MCF 10A (cell line): ENCODE data around the gene MTUS2. TPM values are rescaled to one million over a fixed set of nuclear protein-coding genes. Genes with fewer than 3 reads are reported as not detected.

Source experiments
- BruUV-seq: library from RNA; stranded (reverse); fragments of 400-500 nt; replicated peaks from 2 replicates; lab custom pipeline; 2021; lab: Mats Ljungman, UMichigan
- CTCF ChIA-PET: fragments of 300-600 bp; sonication (Branson Sonifier 250); formaldehyde crosslinking; extraction: SDS; loops from one replicate; lab custom pipeline; 2021; ENCODE audit warnings: antibody characterized with exemption, inconsistent platforms; lab: Yijun Ruan, JAX
- POLR2A ChIA-PET: fragments of 300-600, 350-650 bp; sonication (Branson Sonifier 250); formaldehyde crosslinking; extraction: SDS; loops from one replicate; lab custom pipeline; 2020; ENCODE audit warnings: antibody characterized with exemption, inconsistent platforms; lab: Yijun Ruan, JAX
- DNase-seq: peaks from one replicate; pipeline ENCODE4 v3.0.0-alpha.2; 2018; ENCODE audit not compliant: unreplicated experiment
- H3K27ac Mint-ChIP-seq: one replicate; pipeline ENCODE4 v1.8.0; 2022; ENCODE audit warnings: mild to moderate bottlenecking, low read depth, mixed read lengths; ENCODE audit not compliant: unreplicated experiment
- H3K27me3 Mint-ChIP-seq: one replicate; pipeline ENCODE4 v1.8.0; 2022; ENCODE audit warnings: mixed read lengths; ENCODE audit not compliant: insufficient read depth, unreplicated experiment
- H3K36me3 Mint-ChIP-seq: one replicate; pipeline ENCODE4 v1.8.0; 2022; ENCODE audit warnings: mild to moderate bottlenecking, moderate library complexity, mixed read lengths; ENCODE audit not compliant: insufficient read depth, unreplicated experiment
- H3K4me1 Mint-ChIP-seq: one replicate; pipeline ENCODE4 v1.8.0; 2022; ENCODE audit warnings: mixed read lengths; ENCODE audit not compliant: insufficient read depth, unreplicated experiment
- H3K4me3 Mint-ChIP-seq: one replicate; pipeline ENCODE4 v1.8.0; 2022; ENCODE audit warnings: mild to moderate bottlenecking, moderate library complexity, mixed read lengths; ENCODE audit not compliant: unreplicated experiment
- H3K9me3 Mint-ChIP-seq: one replicate; pipeline ENCODE4 v1.8.0; 2022; ENCODE audit warnings: mixed read lengths; ENCODE audit not compliant: unreplicated experiment
- intact Hi-C: fragments of 100-400 bp; cut with micrococcal nuclease; formaldehyde crosslinking; loops from 2 replicates; pipeline ENCODE4 v1.14.1; 2022
- total RNA-seq: library from RNA; stranded (reverse); gene quantifications from 2 replicates; pipeline ENCODE4 v1.2.3, GENCODE V29; 2022
- TF ChIP-seq, protein P1 (sequence below): fragments of 200-600 bp; IDR thresholded peaks from one replicate; pipeline ENCODE4 v1.8.0; 2022; ENCODE audit warnings: antibody characterized with exemption, mild to moderate bottlenecking; ENCODE audit not compliant: unreplicated experiment

The MTUS2 gene
- total RNA-seq, 1 experiment from 2014 or later, result not detected

- Mint-ChIP-seq H3K27me3 (no peaks in the 10 kb centered on the region), H3K27ac (no peak overlapping the region), H3K36me3 (peaks cover 6% of the 10 kb centered on the region), H3K4me1 (no peaks in the 10 kb centered on the region), H3K4me3 (no peak overlapping the region), H3K9me3 (no peaks in the 10 kb centered on the region)
- no TSS peak for BruUV-seq
- CTCF ChIA-PET, result interaction anchor here (0.8 to 2.1 kb wide), 6 partner anchors 204 to 630 kb away, joined by 3 to 6 read pairs (median 4); no protein-coding TSS in a partner anchor
- intact Hi-C loops, result no loop called here
- POLR2A ChIA-PET, result interaction anchor here (1.1 kb wide), 1 partner anchor 200 kb away, joined by 3 read pairs; no protein-coding TSS in a partner anchor
- no peak for DNase-seq
- TF ChIP-seq, protein P1, sequence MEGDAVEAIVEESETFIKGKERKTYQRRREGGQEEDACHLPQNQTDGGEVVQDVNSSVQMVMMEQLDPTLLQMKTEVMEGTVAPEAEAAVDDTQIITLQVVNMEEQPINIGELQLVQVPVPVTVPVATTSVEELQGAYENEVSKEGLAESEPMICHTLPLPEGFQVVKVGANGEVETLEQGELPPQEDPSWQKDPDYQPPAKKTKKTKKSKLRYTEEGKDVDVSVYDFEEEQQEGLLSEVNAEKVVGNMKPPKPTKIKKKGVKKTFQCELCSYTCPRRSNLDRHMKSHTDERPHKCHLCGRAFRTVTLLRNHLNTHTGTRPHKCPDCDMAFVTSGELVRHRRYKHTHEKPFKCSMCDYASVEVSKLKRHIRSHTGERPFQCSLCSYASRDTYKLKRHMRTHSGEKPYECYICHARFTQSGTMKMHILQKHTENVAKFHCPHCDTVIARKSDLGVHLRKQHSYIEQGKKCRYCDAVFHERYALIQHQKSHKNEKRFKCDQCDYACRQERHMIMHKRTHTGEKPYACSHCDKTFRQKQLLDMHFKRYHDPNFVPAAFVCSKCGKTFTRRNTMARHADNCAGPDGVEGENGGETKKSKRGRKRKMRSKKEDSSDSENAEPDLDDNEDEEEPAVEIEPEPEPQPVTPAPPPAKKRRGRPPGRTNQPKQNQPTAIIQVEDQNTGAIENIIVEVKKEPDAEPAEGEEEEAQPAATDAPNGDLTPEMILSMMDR, result no peak
Observed at GRCh38 chr13:29502391-29503008, 682.4 kb downstream of the MTUS2 start.

GRCh38 chr13:29503041-29503837, 683.1 kb downstream of the MTUS2 start:
- H3K4me1 Mint-ChIP-seq, result no peaks in the 10 kb centered on the region
- no peak for DNase-seq
- ChIA-PET CTCF (interaction anchor here (0.7 to 2.1 kb wide), 5 partner anchors 201 to 629 kb away, joined by 3 to 6 read pairs (median 3); no protein-coding TSS in a partner anchor), POLR2A (interaction anchor here (0.5 to 1.1 kb wide), 2 partner anchors 199 to 207 kb away, joined by 3 read pairs; no protein-coding TSS in a partner anchor)
- H3K27ac Mint-ChIP-seq, result no peak overlapping the region
- no TSS peak for BruUV-seq
- TF ChIP-seq, protein P1, result no peak
- H3K27me3 Mint-ChIP-seq, result no peaks in the 10 kb centered on the region
- H3K36me3 Mint-ChIP-seq, result peaks cover 8% of the 10 kb centered on the region
- intact Hi-C loops, result no loop called here
- H3K4me3 Mint-ChIP-seq, result no peak overlapping the region
- H3K9me3 Mint-ChIP-seq, result no peaks in the 10 kb centered on the region

- CTCF ChIA-PET, result interaction anchor here (0.7 to 5.9 kb wide), 2 partner anchors 64 to 203 kb away, joined by 3 to 127 read pairs; no protein-coding TSS in a partner anchor
- Mint-ChIP-seq H3K27me3 (no peaks in the 10 kb centered on the region), H3K9me3 (no peaks in the 10 kb centered on the region), H3K36me3 (peaks cover 15% of the 10 kb centered on the region), H3K4me1 (no peaks in the 10 kb centered on the region), H3K27ac (no peak overlapping the region), H3K4me3 (no peak overlapping the region)
- POLR2A ChIA-PET, result interaction anchor here (0.6 to 0.7 kb wide), 2 partner anchors 69 kb away, joined by 3 read pairs; no protein-coding TSS in a partner anchor
- no TSS peak for BruUV-seq
- DNase-seq, result no peak
- intact Hi-C loops, result no loop called here
- TF ChIP-seq, protein P1, result no peak
Observed at GRCh38 chr13:29504691-29505090, 684.6 kb downstream of the MTUS2 start.

DNA sequence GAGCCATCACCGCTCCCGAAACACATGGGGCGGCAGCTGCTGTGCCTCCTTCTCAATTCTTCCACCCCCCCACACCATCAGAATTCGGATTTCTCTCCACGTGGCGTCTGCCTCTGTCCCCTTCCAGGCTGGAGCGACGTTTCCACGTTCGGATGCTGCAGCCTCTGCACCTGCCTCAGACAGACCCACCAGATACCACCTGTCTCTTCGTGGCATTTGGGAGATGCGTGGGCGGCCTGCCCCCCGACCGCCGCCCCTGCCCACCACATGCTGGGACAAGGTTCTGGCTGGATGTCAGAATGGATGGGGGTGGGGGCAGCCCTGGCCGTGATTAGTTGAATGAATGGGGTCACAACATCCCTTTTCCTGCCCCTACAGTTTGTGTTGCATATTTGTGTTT, 685.4 kb downstream of the MTUS2 start:
- no TSS peak for BruUV-seq
- intact Hi-C loops, result no loop called here
- peaks cover 15% of the 10 kb centered on the region for H3K36me3 Mint-ChIP-seq
- H3K9me3 Mint-ChIP-seq, result no peaks in the 10 kb centered on the region
- H3K4me3 Mint-ChIP-seq, result no peak overlapping the region
- DNase-seq, result no peak
- no peaks in the 10 kb centered on the region for H3K27me3 Mint-ChIP-seq
- H3K27ac Mint-ChIP-seq, result no peak overlapping the region
- CTCF ChIA-PET, result interaction anchor here (0.6 to 5.9 kb wide), 4 partner anchors 63 to 1531 kb away, joined by 3 to 127 read pairs (median 5); no protein-coding TSS in a partner anchor
- TF ChIP-seq, protein P1, result no peak
- POLR2A ChIA-PET, result no interaction called here
- H3K4me1 Mint-ChIP-seq, result no peaks in the 10 kb centered on the region
